Stimulated activated CD8-positive, alpha-beta memory T cell treated with anti-CD3 and anti-CD28 coated beads, Interleukin-7, amount 100 ng/mL, for 24 hours (primary cell): ENCODE data around the gene SPNS2.
"Not testable (repeated sequence)": the region's sequence is repeated elsewhere in the genome, so short reads cannot be mapped to it uniquely, and the experiment has no call there.

Experiments
- DNase-seq: peaks from one replicate; pipeline ENCODE4 v3.0.0-alpha.2; 2020; ENCODE audit warnings: low read depth

SPNS2 gene

GRCh38 chr17:4572131-4572530, 73.5 kb downstream of the SPNS2 start:
- no peak for DNase-seq

- DNase-seq: no peak
These were observed 74.4 kb downstream of the SPNS2 start for GRCh38 chr17:4573115-4573514.

- DNase-seq: peak; percentile 40
These were observed 75.0 kb downstream of the SPNS2 start for GRCh38 chr17:4573669-4574068.

- no peak for DNase-seq
These were observed 75.9 kb downstream of the SPNS2 start for GRCh38 chr17:4574448-4575045.

- no peak for DNase-seq
These were observed 77.5 kb downstream of the SPNS2 start for GRCh38 chr17:4576161-4576558.

GRCh38 chr17:4576729-4577322, 78.1 kb downstream of the SPNS2 start:
- DNase-seq: no peak

- DNase-seq: no peak
These were observed 78.8 kb downstream of the SPNS2 start for GRCh38 chr17:4577386-4577993.

GRCh38 chr17:4578349-4578748, 79.7 kb downstream of the SPNS2 start:
- DNase-seq: not testable (repeated sequence)

GRCh38 chr17:4579678-4580077, 81.0 kb downstream of the SPNS2 start:
- DNase-seq: no peak

- DNase-seq: no peak
These were observed 81.6 kb downstream of the SPNS2 start for GRCh38 chr17:4580291-4580690.

- no peak for DNase-seq
These were observed 83.4 kb downstream of the SPNS2 start for GRCh38 chr17:4582101-4582501.

GRCh38 chr17:4582691-4583090, 84.0 kb downstream of the SPNS2 start:
- DNase-seq: no peak

GRCh38 chr17:4583206-4583605, 84.5 kb downstream of the SPNS2 start:
- no peak for DNase-seq

GRCh38 chr17:4583782-4584100, 85.1 kb downstream of the SPNS2 start:
- no peak for DNase-seq

- DNase-seq: no peak
These were observed 85.6 kb downstream of the SPNS2 start, which contains the start of gene SMTNL2 for GRCh38 chr17:4584101-4584916. TSS of gene SMTNL2 (plus strand) at chr17:4584529. CDS start at chr17:4584606, 77 bp downstream.

GRCh38 chr17:4584917-4585637, 86.4 kb downstream of the SPNS2 start:
- no peak for DNase-seq

GRCh38 chr17:4585638-4585994, 86.9 kb downstream of the SPNS2 start:
- DNase-seq: no peak

- DNase-seq: no peak
These were observed 87.4 kb downstream of the SPNS2 start for GRCh38 chr17:4586043-4586442.

GRCh38 chr17:4587195-4587594, 88.5 kb downstream of the SPNS2 start:
- no peak for DNase-seq

GRCh38 chr17:4587803-4588202, 89.1 kb downstream of the SPNS2 start:
- DNase-seq: no peak

- DNase-seq: no peak
These were observed 89.7 kb downstream of the SPNS2 start for GRCh38 chr17:4588391-4588790.
